K562 (cell line): ENCODE measurements around the gene GRB10. TPM values are rescaled to one million over a fixed set of nuclear protein-coding genes. Genes with fewer than 3 reads are reported as not detected.

ENCODE experiments used
- ATAC-seq: fragments of 200-7000 bp; cut with Tn5 transposase; 3 replicates; pipeline ENCODE4 v1.9.1; 2020; ENCODE audit warnings: moderate library complexity
- BruUV-seq: library from RNA; stranded (reverse); fragments of 400-500 nt; replicated peaks from 2 replicates; lab custom pipeline; 2021; lab: Mats Ljungman, UMichigan
- CTCF ChIA-PET: fragments of 300-600 bp; formaldehyde crosslinking; extraction: SDS; loops from one replicate; lab custom pipeline; 2021; ENCODE audit warnings: low intra/inter-chr PET ratio; lab: Yijun Ruan, JAX
- POLR2A ChIA-PET: fragments of 300-600, 350-650 bp; sonication (Branson Sonifier 250); formaldehyde crosslinking; extraction: SDS; loops from one replicate; lab custom pipeline; 2021; ENCODE audit warnings: antibody characterized with exemption, inconsistent platforms; lab: Yijun Ruan, JAX
- DNase-seq, 4 experiments: peaks; one replicate each; pipeline versions ENCODE4 v3.0.0 to v3.0.0-alpha.2; 2011 to 2018; ENCODE audit warnings: low spot score in 3 of 4, mixed read lengths in 3 of 4; ENCODE audit errors: extremely low read depth in 1 of 4
- FAIRE-seq: peaks from 2 replicates; lab custom pipeline; 2011; peaks lifted over from hg19 to GRCh38; lab: Jason Lieb, UNC
- H2AFZ ChIP-seq: 2 replicates; pipeline ENCODE4 v1.6.0; 2011; ENCODE audit warnings: low read depth, low read length, control low read depth, inconsistent platforms
- H3K27ac ChIP-seq: fragments of 200-600 bp; 3 replicates; pipeline ENCODE4 v1.8.0; 2011; ENCODE audit warnings: low read depth, mild to moderate bottlenecking, control low read depth, inconsistent platforms, low read length, moderate library complexity, mixed read lengths; ENCODE audit errors: extremely low read depth
- H3K27me3 ChIP-seq, 2 experiments: fragments of 300-600 bp in 1 of 2; 2 replicates in 1 of 2; 3 replicates in 1 of 2; pipeline versions ENCODE4 v1.6.0 to v1.8.0; 2011; ENCODE audit warnings: inconsistent platforms in 2 of 2, low read length in 2 of 2, mild to moderate bottlenecking in 1 of 2, mixed read lengths in 1 of 2, moderate library complexity in 1 of 2; ENCODE audit not compliant: control insufficient read depth in 2 of 2, insufficient read depth in 2 of 2
- H3K36me3 ChIP-seq: fragments of 300-600 bp; 3 replicates; pipeline ENCODE4 v1.8.0; 2011; ENCODE audit warnings: mild to moderate bottlenecking, low read length, inconsistent platforms; ENCODE audit not compliant: control insufficient read depth, insufficient read depth
- H3K4me1 ChIP-seq, 2 experiments: fragments of 200-600 bp in 1 of 2; replicated peaks in 1 of 2; 2 replicates in 1 of 2; 3 replicates in 1 of 2; pipeline versions ENCODE4 v1.5.1 to v1.8.0; 2011; ENCODE audit warnings: inconsistent platforms in 2 of 2, low read length in 2 of 2, mild to moderate bottlenecking in 1 of 2, mixed read lengths in 1 of 2, moderate library complexity in 1 of 2; ENCODE audit not compliant: control insufficient read depth in 2 of 2, insufficient read depth in 2 of 2
- H3K4me2 ChIP-seq: 2 replicates; pipeline ENCODE4 v1.6.1; 2011; ENCODE audit warnings: low read length, control low read depth, inconsistent platforms, mixed read lengths; ENCODE audit not compliant: insufficient read depth
- H3K4me3 ChIP-seq: fragments of 200-600 bp; sonication (generic), shearing (Covaris generic); 2 replicates; pipeline ENCODE4 v1.5.1; 2016; ENCODE audit warnings: control low read depth, inconsistent platforms
- H3K79me2 ChIP-seq: fragments of 200-600 bp; 3 replicates; pipeline ENCODE4 v1.8.0; 2011; ENCODE audit warnings: low read length, inconsistent platforms; ENCODE audit not compliant: control insufficient read depth, insufficient read depth
- H3K9ac ChIP-seq, 2 experiments: 2 replicates each; pipeline versions ENCODE4 v1.6.0 to v1.6.1; 2011; ENCODE audit warnings: low read depth in 2 of 2, low read length in 2 of 2, control low read depth in 1 of 2, inconsistent platforms in 1 of 2, mild to moderate bottlenecking in 1 of 2, mixed read lengths in 1 of 2; ENCODE audit not compliant: insufficient read depth in 1 of 2
- H3K9me1 ChIP-seq: one replicate; pipeline ENCODE4 v1.6.0; 2011; ENCODE audit warnings: inconsistent platforms, mild to moderate bottlenecking, low read length, moderate library complexity; ENCODE audit not compliant: control insufficient read depth, insufficient read depth
- H3K9me3 ChIP-seq: replicated peaks from 2 replicates; pipeline ENCODE4 v1.5.1; 2011; ENCODE audit warnings: low read depth, low read length, inconsistent platforms; ENCODE audit not compliant: control insufficient read depth, insufficient read depth
- H4K20me1 ChIP-seq: replicated peaks from 2 replicates; pipeline ENCODE4 v1.6.1; 2011; ENCODE audit warnings: low read length, inconsistent platforms, mixed read lengths; ENCODE audit not compliant: control insufficient read depth, insufficient read depth
- CCAR2 ChIP-seq: fragments of 200-400 bp; formaldehyde crosslinking; IDR thresholded peaks from 2 replicates; pipeline ENCODE4 v1.6.1; 2017; ENCODE audit warnings: mild to moderate bottlenecking, low read depth, low read length
- DIDO1 ChIP-seq: fragments of 450-650 bp; IDR thresholded peaks from 2 replicates; pipeline ENCODE4 v1.6.1; 2016; ENCODE audit warnings: low read depth, missing biosample characterization, missing genetic modification characterization
- ETS2 ChIP-seq: IDR thresholded peaks from 2 replicates; pipeline ENCODE4 v1.6.1; 2016; ENCODE audit warnings: borderline replicate concordance, missing genetic modification characterization, mild to moderate bottlenecking, moderate library complexity, missing compliant biosample characterization; ENCODE audit not compliant: poor library complexity, severe bottlenecking
- FIP1L1 ChIP-seq: fragments of 200-400 bp; formaldehyde crosslinking; IDR thresholded peaks from 2 replicates; pipeline ENCODE4 v1.6.1; 2018; ENCODE audit warnings: mild to moderate bottlenecking, low read depth, low read length; ENCODE audit not compliant: poor library complexity, severe bottlenecking
- NR2C1 ChIP-seq, 2 experiments: fragments of 450-650 bp; IDR thresholded peaks; 2 replicates each; pipeline ENCODE4 v1.6.1; 2017; ENCODE audit warnings: mild to moderate bottlenecking in 2 of 2, antibody characterized with exemption in 1 of 2, inconsistent platforms in 1 of 2, missing compliant biosample characterization in 1 of 2, missing genetic modification characterization in 1 of 2
- RBM25 ChIP-seq: fragments of 200-400 bp; formaldehyde crosslinking; IDR thresholded peaks from 2 replicates; pipeline ENCODE4 v1.6.1; 2018; ENCODE audit warnings: low read length, low read depth, moderate library complexity; ENCODE audit not compliant: severe bottlenecking
- SNIP1 ChIP-seq: fragments of 450-650 bp; IDR thresholded peaks from 2 replicates; pipeline ENCODE4 v1.7.1; 2017; ENCODE audit warnings: low read depth, mild to moderate bottlenecking
- TEAD2 ChIP-seq: fragments of 450-650 bp; IDR thresholded peaks from 2 replicates; pipeline ENCODE4 v1.6.1; 2016; ENCODE audit warnings: missing genetic modification characterization, control low read depth, missing compliant biosample characterization
- ZNF217 ChIP-seq: sonication (generic); formaldehyde crosslinking; IDR thresholded peaks from 2 replicates; pipeline ENCODE4 v1.8.0; 2022; ENCODE audit warnings: mild to moderate bottlenecking, missing genetic modification reagents
- ZNF263 ChIP-seq: sonication (generic); formaldehyde crosslinking; IDR thresholded peaks from 2 replicates; pipeline ENCODE4 v1.8.0; 2022; ENCODE audit warnings: mild to moderate bottlenecking, missing genetic modification reagents, borderline replicate concordance
- ZNF76 ChIP-seq: fragments of 250-450 bp; sonication (Bioruptor Pico); IDR thresholded peaks from 2 replicates; pipeline ENCODE4 v1.4.0; 2020; ENCODE audit warnings: mild to moderate bottlenecking, moderate library complexity, borderline replicate concordance
- WGBS: fragments of 100-300 bp; shearing (Covaris generic); methylation state at CpG from one replicate; pipeline ENCODE4 v1.1.6; 2016; ENCODE audit warnings: low coverage, mixed read lengths; ENCODE audit not compliant: insufficient coverage; ENCODE audit errors: missing lambda C conversion rate; 5-methylcytosine and 5-hydroxymethylcytosine counted together
- in situ Hi-C: fragments of 300-500 bp; cut with MboI; formaldehyde crosslinking; loops from 4 replicates; pipeline ENCODE4 v1.15.0; 2018; ENCODE audit warnings: inconsistent platforms, mixed read lengths
- intact Hi-C: fragments of 100-400 bp; cut with micrococcal nuclease; formaldehyde crosslinking; loops from 2 replicates; pipeline ENCODE4 v1.14.2; 2022
- polyA plus RNA-seq, 8 experiments: library from polyadenylated mRNA; depleted of rRNA in 4 of 8; stranded (reverse) in 5 of 8; unstranded in 3 of 8; fragments of >200 nt; fragmentation: Nextera tagmentation in 2 of 8; fragmentation: Illumina TruSeq in 1 of 8; extraction: Ambion mirVana in 2 of 8; extraction: Trizol in 1 of 8; gene quantifications; 2 replicates each; pipeline versions ENCODE4 v1.2.1 to v1.2.3, GENCODE V29; 2011 to 2014; ENCODE audit warnings: inconsistent platforms in 1 of 8, missing spikeins in 1 of 8
- total RNA-seq, 7 experiments: library from RNA; depleted of rRNA in 6 of 7; stranded (reverse); fragments of >200 nt in 6 of 7; fragmentation: Illumina TruSeq in 2 of 7; extraction: Trizol in 2 of 7; gene quantifications; 2 replicates each; pipeline versions ENCODE4 v1.2.1 to v1.2.3, GENCODE V29; 2011 to 2021; ENCODE audit warnings: low replicate concordance in 1 of 7
- TF ChIP-seq, protein P1 (sequence below): sonication (generic); formaldehyde crosslinking; IDR thresholded peaks from 2 replicates; pipeline ENCODE4 v1.9.0; 2022; ENCODE audit warnings: mild to moderate bottlenecking, missing genetic modification reagents
- TF ChIP-seq, protein P2 (sequence below): fragments of 450-650 bp; formaldehyde crosslinking; IDR thresholded peaks from 2 replicates; pipeline ENCODE4 v1.4.0; 2020; ENCODE audit warnings: mild to moderate bottlenecking, moderate library complexity
- TF ChIP-seq, protein P3 (sequence below): fragments of 450-650 bp; IDR thresholded peaks from 2 replicates; pipeline ENCODE4 v1.6.1; 2016; ENCODE audit warnings: missing biosample characterization, missing genetic modification characterization

GRB10 gene
- total and polyA plus RNA-seq, 9 of the 15 experiments (the other 6 are each of a cell fraction or from before 2014, with no cell fraction given) = 8.9 to 88.5 (median 40.7) TPM

DNA sequence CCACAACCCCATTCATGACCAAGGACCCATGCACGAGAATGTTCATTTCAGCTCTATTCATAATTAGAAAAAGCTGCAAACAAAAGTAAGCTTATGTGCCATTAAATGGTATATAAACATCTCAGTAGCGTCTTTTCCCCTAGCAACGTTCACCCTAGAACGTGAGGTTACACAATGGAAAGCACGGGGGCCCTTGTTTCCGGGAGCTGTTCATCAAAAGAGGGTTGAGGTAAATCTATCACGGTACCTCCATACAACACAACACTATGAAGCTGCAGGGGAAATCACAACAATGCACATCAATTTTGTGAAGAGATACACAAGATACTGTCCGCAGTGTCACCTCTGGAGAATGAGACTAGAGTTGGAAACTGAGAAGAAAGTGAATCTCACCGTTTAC, 136.6 kb downstream of the GRB10 start:
- no peak for FAIRE-seq
- H3K9ac ChIP-seq = no peak overlapping the region
- no peak overlapping the region for H2AFZ ChIP-seq
- H3K27me3 ChIP-seq = no peaks in the 10 kb centered on the region
- intact Hi-C loops = no loop called here
- H3K79me2 ChIP-seq = peaks cover 3% of the 10 kb centered on the region; the same call in 1 of the 3 replicates
- no peaks in the 10 kb centered on the region for H3K9me3 ChIP-seq
- WGBS = 84% methylated on average over 9 of the region's 9 CpGs
- no peaks in the 10 kb centered on the region; the same call in 2 of the 3 replicates for H3K36me3 ChIP-seq
- no TSS peak for BruUV-seq
- in situ Hi-C loops = no loop called here
- DNase-seq = no peak
- no peak for ATAC-seq
- H3K9me1 ChIP-seq = no peaks in the 10 kb centered on the region
- peaks cover 2% of the 10 kb centered on the region; the same call in 1 of the 2 replicates for H4K20me1 ChIP-seq
- ChIA-PET CTCF (no interaction called here), POLR2A (interaction anchor here (2.1 kb wide), 1 partner anchor 13 kb away, joined by 4 read pairs; no protein-coding TSS in a partner anchor)
- TF ChIP-seq, protein P1, sequence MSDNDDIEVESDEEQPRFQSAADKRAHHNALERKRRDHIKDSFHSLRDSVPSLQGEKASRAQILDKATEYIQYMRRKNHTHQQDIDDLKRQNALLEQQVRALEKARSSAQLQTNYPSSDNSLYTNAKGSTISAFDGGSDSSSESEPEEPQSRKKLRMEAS (CRISPR knock-in tag) = no peak
- TF ChIP-seq ZNF263 = no peak
- TF ChIP-seq SNIP1 = no peak
- no peak for TF ChIP-seq ZNF217 (CRISPR knock-in tag)
- TF ChIP-seq, protein P2, sequence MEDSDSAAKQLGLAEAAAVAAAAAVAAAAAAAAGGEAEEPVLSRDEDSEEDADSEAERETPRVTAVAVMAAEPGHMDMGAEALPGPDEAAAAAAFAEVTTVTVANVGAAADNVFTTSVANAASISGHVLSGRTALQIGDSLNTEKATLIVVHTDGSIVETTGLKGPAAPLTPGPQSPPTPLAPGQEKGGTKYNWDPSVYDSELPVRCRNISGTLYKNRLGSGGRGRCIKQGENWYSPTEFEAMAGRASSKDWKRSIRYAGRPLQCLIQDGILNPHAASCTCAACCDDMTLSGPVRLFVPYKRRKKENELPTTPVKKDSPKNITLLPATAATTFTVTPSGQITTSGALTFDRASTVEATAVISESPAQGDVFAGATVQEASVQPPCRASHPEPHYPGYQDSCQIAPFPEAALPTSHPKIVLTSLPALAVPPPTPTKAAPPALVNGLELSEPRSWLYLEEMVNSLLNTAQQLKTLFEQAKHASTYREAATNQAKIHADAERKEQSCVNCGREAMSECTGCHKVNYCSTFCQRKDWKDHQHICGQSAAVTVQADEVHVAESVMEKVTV (CRISPR knock-in tag) = no peak
- no peak for TF ChIP-seq TEAD2
- no peak for TF ChIP-seq ETS2 (tag)
- TF ChIP-seq CCAR2 = no peak
- TF ChIP-seq DIDO1 (tag) = no peak
- no peak for TF ChIP-seq FIP1L1
- TF ChIP-seq ZNF76 = no peak
- no peak for TF ChIP-seq RBM25
- no peak for TF ChIP-seq NR2C1 (IDR thresholded peaks at IDR 0.05)
- no peak for TF ChIP-seq NR2C1 (tag; IDR thresholded peaks at IDR 0.05)
- TF ChIP-seq, protein P3, sequence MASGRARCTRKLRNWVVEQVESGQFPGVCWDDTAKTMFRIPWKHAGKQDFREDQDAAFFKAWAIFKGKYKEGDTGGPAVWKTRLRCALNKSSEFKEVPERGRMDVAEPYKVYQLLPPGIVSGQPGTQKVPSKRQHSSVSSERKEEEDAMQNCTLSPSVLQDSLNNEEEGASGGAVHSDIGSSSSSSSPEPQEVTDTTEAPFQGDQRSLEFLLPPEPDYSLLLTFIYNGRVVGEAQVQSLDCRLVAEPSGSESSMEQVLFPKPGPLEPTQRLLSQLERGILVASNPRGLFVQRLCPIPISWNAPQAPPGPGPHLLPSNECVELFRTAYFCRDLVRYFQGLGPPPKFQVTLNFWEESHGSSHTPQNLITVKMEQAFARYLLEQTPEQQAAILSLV (tag) = no peak
- H3K27ac ChIP-seq = no peak overlapping the region
- H3K4me1 ChIP-seq = peaks cover 0 to 4% of the 10 kb centered on the region in 2 experiments; a peak in 1 of 5 replicates
- no peak overlapping the region for H3K4me3 ChIP-seq
- no peak overlapping the region for H3K4me2 ChIP-seq
